Neuronal stem cell (in vitro differentiated cells): ENCODE measurements around the gene SPIRE2.

Experiments
- DNase-seq: peaks from one replicate; pipeline ENCODE4 v3.0.0-alpha.2; 2013; ENCODE audit warnings: low spot score
- H2AFZ ChIP-seq: one replicate; pipeline ENCODE4 v1.6.1; 2013; ENCODE audit warnings: mild to moderate bottlenecking, low read length, inconsistent platforms
- H2AK5ac ChIP-seq: 2 replicates; pipeline ENCODE4 v1.6.1; 2013; ENCODE audit warnings: low read depth, mild to moderate bottlenecking, inconsistent platforms, low read length, moderate library complexity, mixed read lengths
- H2BK120ac ChIP-seq: 2 replicates; pipeline ENCODE4 v1.6.1; 2013; ENCODE audit warnings: low read depth, mild to moderate bottlenecking, inconsistent platforms, low read length, moderate library complexity, mixed read lengths
- H2BK12ac ChIP-seq: one replicate; pipeline ENCODE4 v1.6.1; 2013; ENCODE audit warnings: low read length, inconsistent platforms
- H2BK15ac ChIP-seq: 2 replicates; pipeline ENCODE4 v1.6.1; 2013; ENCODE audit warnings: mild to moderate bottlenecking, low read length, inconsistent platforms, mixed read lengths
- H2BK5ac ChIP-seq: one replicate; pipeline ENCODE4 v1.6.1; 2013; ENCODE audit warnings: inconsistent platforms, mild to moderate bottlenecking, low read length, moderate library complexity
- H3K14ac ChIP-seq: one replicate; pipeline ENCODE4 v1.6.1; 2013; ENCODE audit warnings: low read length, inconsistent platforms
- H3K18ac ChIP-seq: 2 replicates; pipeline ENCODE4 v1.6.1; 2013; ENCODE audit warnings: low read length, inconsistent platforms
- H3K23ac ChIP-seq: 2 replicates; pipeline ENCODE4 v1.6.1; 2013; ENCODE audit warnings: low read depth, mild to moderate bottlenecking, mixed read lengths, low read length, inconsistent platforms; ENCODE audit not compliant: poor library complexity
- H3K27ac ChIP-seq: replicated peaks from 3 replicates; pipeline ENCODE4 v1.5.1; 2013; ENCODE audit warnings: low read length, inconsistent platforms
- H3K27me3 ChIP-seq, 3 experiments: 2 replicates each; pipeline ENCODE4 v1.6.1; 2013; ENCODE audit warnings: low read length in 3 of 3, mild to moderate bottlenecking in 2 of 3, inconsistent platforms in 1 of 3, low read depth in 1 of 3, mixed read lengths in 1 of 3, moderate library complexity in 1 of 3; ENCODE audit not compliant: control insufficient read depth in 3 of 3, insufficient read depth in 3 of 3
- H3K36me3 ChIP-seq, 2 donors: replicated peaks in 1 of 2; 2 replicates each; pipeline ENCODE4 v1.6.1; 2013; ENCODE audit warnings: low read length in 2 of 2; ENCODE audit not compliant: control insufficient read depth in 2 of 2, insufficient read depth in 2 of 2
- H3K4ac ChIP-seq: 2 replicates; pipeline ENCODE4 v1.6.1; 2013; ENCODE audit warnings: inconsistent platforms, mild to moderate bottlenecking, low read length, moderate library complexity
- H3K4me1 ChIP-seq, 2 donors: 1 replicate in 1 of 2; 2 replicates in 1 of 2; pipeline ENCODE4 v1.6.1; 2013; ENCODE audit warnings: low read length in 2 of 2, low read depth in 1 of 2; ENCODE audit not compliant: control insufficient read depth in 2 of 2, insufficient read depth in 1 of 2
- H3K4me2 ChIP-seq: one replicate; pipeline ENCODE4 v1.6.1; 2013; ENCODE audit warnings: mild to moderate bottlenecking, low read length, inconsistent platforms; ENCODE audit not compliant: insufficient read depth, poor library complexity, severe bottlenecking
- H3K4me3 ChIP-seq, 2 donors: 2 replicates each; pipeline ENCODE4 v1.5.1; 2013; ENCODE audit warnings: low read length in 2 of 2, mild to moderate bottlenecking in 2 of 2, inconsistent platforms in 1 of 2, moderate library complexity in 1 of 2
- H3K79me1 ChIP-seq: one replicate; pipeline ENCODE4 v1.6.1; 2013; ENCODE audit warnings: low read depth, mild to moderate bottlenecking, inconsistent platforms, low read length, moderate library complexity
- H3K9ac ChIP-seq: one replicate; pipeline ENCODE4 v1.6.1; 2013; ENCODE audit warnings: mild to moderate bottlenecking, low read depth, low read length, inconsistent platforms; ENCODE audit not compliant: poor library complexity
- H3K9me3 ChIP-seq, 2 donors: replicated peaks in 1 of 2; 2 replicates each; pipeline versions ENCODE3 to v1.6.1; 2013; ENCODE audit warnings: low read length in 2 of 2, mild to moderate bottlenecking in 2 of 2, inconsistent platforms in 1 of 2, low read depth in 1 of 2, mixed read lengths in 1 of 2, moderate library complexity in 1 of 2; ENCODE audit not compliant: control insufficient read depth in 2 of 2, insufficient read depth in 1 of 2
- H4K8ac ChIP-seq: one replicate; pipeline ENCODE4 v1.6.1; 2013; ENCODE audit warnings: low read depth, mild to moderate bottlenecking, inconsistent platforms, low read length, moderate library complexity
- H4K91ac ChIP-seq: one replicate; pipeline ENCODE4 v1.6.1; 2013; ENCODE audit warnings: low read length, low read depth, mild to moderate bottlenecking, inconsistent platforms; ENCODE audit not compliant: poor library complexity
- WGBS, 2 donors: extraction: QIAGEN DNeasy Blood & Tissue Kit; methylation state at CpG; one replicate each; pipeline ENCODE4 v1.1.7; 2013; ENCODE audit warnings: missing lambda C conversion rate in 2 of 2, mixed read lengths in 1 of 2; ENCODE audit not compliant: insufficient read length in 2 of 2, insufficient replicate concordance in 1 of 2; ENCODE audit errors: extremely low coverage in 2 of 2; 5-methylcytosine and 5-hydroxymethylcytosine counted together

The SPIRE2 gene

DNA sequence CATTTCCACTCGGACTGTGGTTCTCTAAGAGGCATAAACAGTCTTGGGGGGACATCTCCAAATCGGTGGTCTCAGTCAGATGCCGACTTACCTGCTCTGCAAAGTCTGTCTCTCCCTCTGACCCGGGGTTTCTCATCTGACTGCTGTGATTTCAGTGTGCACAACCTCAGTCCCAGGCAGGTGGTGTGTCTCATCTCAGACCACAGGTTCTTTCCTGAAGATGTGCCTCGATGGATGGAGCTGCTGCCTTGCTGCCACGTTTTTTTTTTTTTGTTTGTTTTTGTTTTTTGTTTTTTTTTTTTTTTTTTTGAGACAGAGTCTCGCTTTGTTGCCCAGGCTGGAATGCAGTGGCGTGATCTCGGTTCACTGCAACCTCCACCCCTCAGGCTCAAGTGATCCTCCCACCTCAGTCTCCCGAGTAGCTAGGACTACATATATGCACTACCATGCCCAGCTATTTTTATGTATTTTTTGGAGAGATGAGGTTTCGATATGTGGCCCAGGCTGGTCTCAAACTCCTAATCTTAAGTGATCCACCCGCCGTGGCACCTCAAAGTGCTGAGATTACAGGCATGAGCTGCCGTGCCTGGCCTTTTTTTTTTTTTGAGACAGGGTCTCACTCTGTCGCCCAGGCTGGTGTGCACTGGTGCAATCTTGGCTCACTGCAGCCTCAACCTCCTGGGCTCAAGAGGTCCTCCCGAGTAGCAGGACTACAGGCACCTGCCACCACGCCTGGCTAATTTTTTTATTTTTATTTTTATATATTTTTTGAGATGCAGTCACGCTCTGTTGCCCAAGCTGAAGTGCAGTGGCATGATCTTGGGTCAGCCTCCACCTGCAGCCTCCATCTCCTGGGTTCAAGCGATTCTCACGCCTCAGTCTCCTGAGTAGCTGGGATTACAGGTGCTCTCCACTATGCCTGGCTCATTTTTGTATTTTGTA lies 15.4 kb downstream of the SPIRE2 start:
- Histone ChIP-seq H3K36me3 (peaks cover 0 to 5% of the 10 kb centered on the region in 2 donors), H3K14ac (no peak overlapping the region), H3K4ac (no peak overlapping the region), H2BK120ac (no peak overlapping the region), H4K91ac (no peak overlapping the region), H3K4me2 (no peak overlapping the region), H2BK15ac (no peak overlapping the region), H3K4me3 (no peak overlapping the region), H3K79me1 (no peaks in the 10 kb centered on the region), H2BK12ac (no peak overlapping the region), H3K9me3 (no peaks in the 10 kb centered on the region), H3K9ac (no peak overlapping the region), H3K4me1 (peaks cover 0 to 5% of the 10 kb centered on the region in 2 donors), H2BK5ac (no peak overlapping the region), H3K18ac (no peak overlapping the region), H4K8ac (no peak overlapping the region), H3K27ac (no peak overlapping the region), H2AK5ac (peak overlapping the region; percentile 88), H2AFZ (no peak overlapping the region), H3K23ac (no peak overlapping the region), H3K27me3 (no peaks in the 10 kb centered on the region)
- no peak for DNase-seq
- no CpG with 5 or more reads among the region's 20 CpGs for WGBS, 2 donors

DNA sequence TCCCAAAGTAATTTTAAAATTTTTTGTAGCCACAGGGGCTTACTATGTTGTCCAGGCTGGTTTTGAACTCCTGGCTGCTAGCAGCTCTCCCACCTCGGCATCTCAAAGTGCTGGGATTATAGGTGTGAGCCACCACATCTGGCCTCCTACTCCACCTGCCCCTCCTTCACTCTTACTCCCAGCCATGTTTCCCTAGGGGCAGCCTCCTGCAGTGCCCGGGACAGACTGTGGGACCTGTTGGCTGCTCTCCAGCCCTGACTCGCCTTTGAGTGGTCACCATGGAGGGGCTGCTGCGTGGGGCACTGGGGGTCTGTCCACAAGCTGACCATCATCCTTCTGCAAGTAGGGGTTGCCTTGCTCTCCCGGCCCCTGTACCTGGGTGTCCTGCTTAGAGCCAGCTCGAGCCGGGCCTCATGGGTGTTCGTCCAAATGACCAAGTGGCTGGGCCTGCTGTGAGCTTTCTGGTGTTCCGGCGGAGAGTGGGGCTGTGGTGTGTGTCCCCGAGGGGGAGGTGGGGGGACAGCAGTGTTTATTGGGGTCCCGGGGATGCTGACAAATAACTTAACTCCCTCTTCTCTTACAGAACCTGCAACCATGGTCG lies 16.6 kb downstream of the SPIRE2 start:
- Histone ChIP-seq H3K27me3 (no peaks in the 10 kb centered on the region), H3K4ac (no peak overlapping the region), H4K91ac (no peak overlapping the region), H3K79me1 (peaks cover 2% of the 10 kb centered on the region), H4K8ac (no peak overlapping the region), H2BK120ac (no peak overlapping the region), H2BK15ac (no peak overlapping the region), H2BK12ac (no peak overlapping the region), H3K9ac (no peak overlapping the region), H3K9me3 (no peaks in the 10 kb centered on the region), H2AFZ (no peak overlapping the region), H2AK5ac (no peak overlapping the region), H3K18ac (no peak overlapping the region), H3K27ac (no peak overlapping the region), H3K14ac (no peak overlapping the region), H3K4me2 (no peak overlapping the region), H3K36me3 (peaks cover 0 to 13% of the 10 kb centered on the region in 2 donors), H3K4me3 (no peak overlapping the region), H3K23ac (peak overlapping the region; percentile 80), H3K4me1 (peaks cover 0 to 2% of the 10 kb centered on the region in 2 donors), H2BK5ac (no peak overlapping the region)
- DNase-seq = no peak
- no CpG with 5 or more reads among the region's 13 CpGs for WGBS, 2 donors

DNA sequence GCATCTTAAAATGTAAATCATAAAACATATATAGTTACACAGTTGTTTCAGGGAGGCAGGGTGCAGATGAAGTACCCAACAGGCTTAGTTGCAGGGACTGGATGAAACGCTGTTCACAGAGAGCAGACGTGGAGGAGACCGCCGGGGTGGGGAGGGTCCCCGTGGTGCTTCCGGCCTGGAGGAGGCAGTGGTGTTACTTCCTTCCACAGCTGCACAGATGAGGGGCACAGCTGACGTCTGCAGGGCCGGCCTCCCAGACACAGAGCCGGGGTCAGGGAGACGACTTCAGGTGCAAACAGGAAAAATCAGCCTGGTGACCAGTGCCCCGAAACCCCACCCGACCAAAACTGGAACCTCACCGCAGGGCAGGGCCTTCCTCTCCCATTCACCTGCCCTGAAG lies 17.1 kb downstream of the SPIRE2 start:
- peaks cover 0 to 13% of the 10 kb centered on the region in 2 donors for H3K36me3 ChIP-seq
- H2BK120ac ChIP-seq = no peak overlapping the region
- H2AK5ac ChIP-seq = no peak overlapping the region
- no peaks in the 10 kb centered on the region for H3K27me3 ChIP-seq
- no peak overlapping the region for H2AFZ ChIP-seq
- no peaks in the 10 kb centered on the region for H3K9me3 ChIP-seq
- H2BK12ac ChIP-seq = no peak overlapping the region
- no peak overlapping the region for H3K18ac ChIP-seq
- H4K91ac ChIP-seq = no peak overlapping the region
- H3K79me1 ChIP-seq = peaks cover 2% of the 10 kb centered on the region
- peaks cover 0 to 2% of the 10 kb centered on the region in 2 donors for H3K4me1 ChIP-seq
- no peak overlapping the region for H2BK5ac ChIP-seq
- no peak overlapping the region for H3K9ac ChIP-seq
- H3K4ac ChIP-seq = no peak overlapping the region
- no peak overlapping the region for H3K4me3 ChIP-seq
- H3K4me2 ChIP-seq = no peak overlapping the region
- H3K27ac ChIP-seq = no peak overlapping the region
- H2BK15ac ChIP-seq = no peak overlapping the region
- DNase-seq = no peak
- H3K23ac ChIP-seq = no peak overlapping the region
- no CpG with 5 or more reads among the region's 13 CpGs for WGBS, 2 donors
- no peak overlapping the region for H3K14ac ChIP-seq
- H4K8ac ChIP-seq = no peak overlapping the region
